ENCODE data around the gene DUOXA1.

Gene DUOXA1

DNA sequence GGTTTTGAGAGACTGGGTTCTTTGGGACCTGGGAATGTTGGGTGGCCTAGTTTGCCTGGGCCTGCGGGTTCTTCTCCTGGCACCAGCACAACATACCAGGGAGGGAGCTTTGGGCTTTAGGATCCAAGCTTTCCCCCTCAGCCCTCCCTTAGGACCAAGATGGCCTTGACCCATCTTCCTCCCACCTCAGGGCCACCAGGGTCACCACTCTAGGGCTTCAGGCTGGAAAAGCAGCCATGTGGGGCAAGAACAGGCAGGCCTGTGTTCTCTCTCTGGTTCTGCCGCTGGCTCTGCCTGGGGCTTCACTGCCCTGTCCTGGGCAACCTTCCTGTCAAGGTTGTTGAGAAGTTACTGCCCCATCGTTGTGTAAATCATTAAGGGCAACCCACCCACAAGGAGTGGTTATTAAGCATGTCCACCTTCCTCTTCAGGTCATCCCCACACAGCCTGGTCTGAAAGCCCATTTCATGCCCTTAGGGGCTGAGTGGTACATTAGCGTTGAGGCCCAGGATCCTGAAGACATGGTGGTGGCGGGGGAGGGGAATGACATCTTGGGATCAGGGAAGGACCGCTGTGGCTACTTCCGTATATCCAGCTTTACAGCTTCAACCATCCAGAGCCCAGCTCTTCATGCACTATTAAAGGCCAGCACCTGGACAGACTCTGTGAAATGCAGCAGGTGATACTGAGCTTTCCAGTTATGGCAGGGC is 767 bp upstream of the DUOXA1 start:
- no peak for DNase-seq

DNA sequence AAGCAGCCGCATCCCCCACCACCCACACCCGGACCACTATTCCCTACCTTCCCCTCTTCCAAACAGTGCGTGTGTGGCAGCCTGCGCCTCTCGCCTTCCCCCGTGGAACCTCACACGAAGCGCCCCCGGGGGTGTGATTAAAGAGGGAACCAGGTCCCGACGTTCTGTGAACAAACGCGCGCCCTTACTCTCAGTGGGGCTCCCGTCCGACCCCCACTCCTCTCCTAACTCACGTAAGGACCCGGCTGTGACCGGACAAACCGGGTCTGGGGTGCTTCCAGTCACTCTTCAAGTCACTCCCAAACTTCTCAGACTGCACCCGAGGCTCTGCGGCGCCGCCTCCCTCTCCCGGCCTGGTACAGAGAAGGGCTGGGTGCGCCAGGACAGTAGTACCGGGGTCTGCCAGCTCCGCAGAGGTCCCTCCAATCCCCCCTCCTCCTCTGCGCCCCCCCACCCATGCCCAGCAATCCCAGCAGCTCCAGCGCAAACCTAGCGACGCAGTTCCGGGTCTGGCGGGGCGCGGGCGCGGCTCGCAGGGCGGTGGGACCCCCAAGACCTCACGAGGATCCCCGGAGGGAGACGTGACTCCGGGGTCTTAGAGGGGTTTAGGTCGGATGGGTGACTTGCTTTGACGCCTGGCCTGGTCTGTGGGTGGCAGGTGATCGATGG is 574 bp downstream of the DUOXA1 start:
- DNase-seq: no peak

DNA sequence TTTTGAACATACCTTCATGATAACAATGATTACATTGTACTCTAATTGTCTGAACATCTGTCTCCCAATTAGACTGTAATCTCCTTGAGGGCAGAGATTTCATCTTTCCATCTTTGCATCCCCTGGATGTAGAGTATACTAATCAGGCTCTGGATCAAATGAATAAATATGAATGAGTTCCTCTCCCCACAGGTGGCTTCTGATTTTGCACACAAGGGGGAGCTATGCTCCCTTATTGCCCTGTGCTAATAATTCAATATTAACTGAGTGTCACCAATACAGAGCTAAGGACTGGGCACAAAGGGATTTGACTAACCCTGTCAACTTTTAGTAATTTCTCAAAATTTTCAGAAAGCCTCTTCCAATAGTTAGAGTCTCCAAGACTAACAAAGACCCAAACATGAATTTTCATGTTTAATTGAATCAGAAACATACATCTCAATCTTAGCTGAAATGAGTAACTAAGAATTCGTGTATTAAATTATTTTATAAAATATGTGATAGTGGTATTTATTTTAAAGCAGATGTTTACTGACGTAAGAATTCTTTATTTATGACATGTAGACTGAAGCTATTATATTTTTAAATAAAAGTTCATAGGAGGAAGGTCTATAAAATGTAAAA is 3.0 kb downstream of the DUOXA1 start:
- no peak for DNase-seq

DNA sequence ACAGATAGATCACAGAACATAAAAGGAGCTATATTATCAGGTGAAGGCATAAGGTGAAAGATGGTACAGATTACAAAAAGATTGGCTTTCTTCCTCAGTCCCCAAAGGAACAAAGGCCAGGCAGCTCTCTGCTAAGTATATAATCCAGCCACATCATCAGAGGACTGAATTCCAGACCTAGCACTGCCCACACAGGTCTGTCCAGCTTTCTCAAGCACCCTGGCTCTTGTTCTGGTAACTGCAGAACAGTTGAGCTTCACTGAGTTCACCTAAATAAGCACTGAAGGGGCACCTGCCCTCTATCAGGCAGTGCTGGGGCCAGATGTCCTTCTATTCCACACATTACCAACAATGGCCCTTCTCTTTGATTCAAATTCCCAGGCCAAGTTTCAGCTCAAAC is 6.3 kb downstream of the DUOXA1 start:
- no peak for DNase-seq

DNA sequence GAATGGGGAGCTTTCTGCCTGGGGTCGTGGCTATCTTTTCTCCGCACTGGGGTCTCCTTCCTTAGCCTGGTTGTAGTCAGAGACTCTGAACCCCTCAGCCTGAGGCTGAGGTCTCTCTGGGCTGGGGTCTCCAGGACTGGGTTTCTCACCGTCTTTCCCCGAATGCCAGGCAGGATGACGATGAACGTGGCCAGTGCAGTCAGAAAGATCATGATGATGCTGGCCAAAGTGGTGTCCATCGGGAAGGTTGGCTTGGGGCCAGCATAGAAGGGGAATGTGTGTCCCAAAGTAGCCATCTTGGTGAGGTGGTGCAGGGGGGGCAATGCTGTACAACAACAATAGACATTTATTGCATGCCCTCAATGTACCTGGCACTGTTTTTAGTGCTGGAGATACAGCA is 7.0 kb downstream of the DUOXA1 start:
- no peak for DNase-seq

DNA sequence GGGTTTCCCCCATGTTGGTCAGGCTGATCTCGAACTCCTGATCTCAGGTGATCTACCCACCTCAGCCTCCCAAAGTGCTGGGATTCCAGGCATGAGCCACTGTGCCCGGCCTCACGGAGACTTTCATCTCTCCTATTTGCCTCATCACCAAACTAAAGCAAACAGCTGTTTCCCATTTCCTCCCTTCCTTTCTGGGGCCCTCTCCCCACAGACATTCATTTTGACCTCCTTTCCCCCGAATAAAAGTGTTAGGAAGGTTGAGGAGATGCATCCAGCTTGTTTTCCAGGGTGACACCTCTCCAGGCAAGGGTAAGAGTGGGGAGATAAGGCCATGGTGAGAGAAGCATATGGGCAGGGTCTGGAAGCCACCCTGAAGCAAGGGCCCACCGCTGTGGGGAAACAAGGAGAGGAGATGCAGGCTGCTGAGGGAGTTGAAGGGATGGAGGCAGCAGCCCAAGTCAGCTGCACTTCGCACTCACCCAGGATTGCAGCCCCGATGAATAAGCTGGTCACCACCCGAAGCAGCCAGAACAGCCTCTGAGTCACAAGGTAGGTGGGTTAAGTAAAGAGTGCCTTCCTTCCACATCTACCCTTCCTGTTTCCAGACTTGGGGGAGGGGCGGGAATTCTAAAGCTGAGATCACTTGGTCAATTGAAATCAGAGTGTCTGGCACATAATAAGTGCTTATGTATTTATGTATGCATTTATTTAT is 7.8 kb downstream of the DUOXA1 start:
- no peak for DNase-seq

DNA sequence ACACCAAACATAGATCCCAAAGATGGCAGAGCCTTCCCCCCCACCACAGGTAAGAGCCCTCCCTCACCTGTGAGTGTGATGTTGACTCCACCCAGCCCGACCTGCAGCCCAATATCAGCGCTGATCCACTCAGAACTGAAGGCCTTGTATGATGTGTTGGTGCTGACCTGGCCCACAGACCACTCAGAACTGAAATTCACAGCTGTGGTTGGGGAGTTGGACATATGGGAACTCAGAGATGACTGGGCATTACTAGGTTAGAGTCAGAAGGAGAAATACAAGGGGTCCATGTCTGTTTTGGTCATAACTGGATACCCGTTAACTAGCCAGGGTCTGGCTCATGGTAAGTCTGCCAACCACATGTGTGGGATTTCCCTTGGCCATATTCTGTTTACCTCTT is 8.7 kb downstream of the DUOXA1 start:
- DNase-seq: no peak

DNA sequence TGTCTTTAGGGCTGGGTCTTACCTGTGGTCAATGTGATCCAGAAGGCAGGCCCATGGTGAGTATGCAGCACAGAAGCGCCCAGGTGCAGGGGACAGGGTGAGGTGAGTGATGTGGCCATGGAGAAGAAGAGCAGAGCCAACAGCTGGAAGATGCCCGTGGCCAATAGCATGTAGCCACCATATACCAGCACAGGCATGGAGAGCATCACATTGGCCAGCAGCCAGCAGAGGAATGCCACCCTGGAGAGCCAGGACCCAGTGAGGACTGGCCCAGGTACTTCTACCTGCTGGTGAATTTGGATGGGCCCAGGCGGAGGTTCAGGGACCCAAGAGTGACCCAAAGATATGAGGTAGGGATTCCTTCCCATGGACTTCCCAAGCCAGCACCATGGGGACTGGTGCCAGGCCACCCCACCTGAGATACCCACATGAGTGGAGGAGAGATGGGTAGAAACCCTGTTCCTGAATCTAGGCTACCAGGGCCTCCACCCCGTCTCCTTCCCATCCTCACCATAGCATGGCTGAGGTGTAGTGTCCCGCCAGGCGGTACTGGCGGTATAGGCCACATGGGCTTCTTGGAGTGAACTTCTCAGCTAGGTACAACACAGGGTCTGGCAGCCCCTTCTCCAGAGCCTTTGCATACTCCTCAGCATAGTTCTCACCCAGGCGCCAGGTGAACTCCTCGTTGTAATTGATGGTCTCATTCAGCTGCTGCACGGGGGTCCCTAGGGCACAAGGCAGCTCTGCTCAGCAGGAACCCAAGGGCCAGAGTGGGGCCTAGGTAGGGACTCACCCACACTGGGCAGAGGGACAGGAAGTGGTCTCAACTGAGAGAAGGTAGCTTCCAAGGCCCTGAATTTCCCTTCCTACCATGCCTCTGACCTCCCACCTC is 9.4 kb downstream of the DUOXA1 start:
- DNase-seq: no peak

DNA sequence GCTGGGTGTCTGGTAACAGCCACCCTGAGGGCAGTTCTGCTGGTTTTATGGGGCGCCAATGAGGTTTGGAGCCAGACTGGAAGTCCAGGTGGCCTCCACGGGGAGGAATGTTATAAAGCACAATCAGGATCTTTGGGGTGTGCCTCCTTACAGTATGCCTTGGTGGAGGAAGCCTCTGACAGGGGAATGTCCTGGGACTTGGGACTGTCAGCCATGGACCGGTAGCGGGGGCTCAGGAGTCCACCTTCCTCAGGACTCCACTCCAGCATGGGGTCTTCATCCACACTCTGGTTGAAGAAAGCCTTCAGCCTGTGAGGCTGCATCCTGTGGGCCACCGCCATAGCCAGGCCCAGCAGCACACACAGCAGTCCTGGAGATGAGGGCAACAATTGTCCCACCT is 10.7 kb downstream of the DUOXA1 start:
- no peak for DNase-seq

DNA sequence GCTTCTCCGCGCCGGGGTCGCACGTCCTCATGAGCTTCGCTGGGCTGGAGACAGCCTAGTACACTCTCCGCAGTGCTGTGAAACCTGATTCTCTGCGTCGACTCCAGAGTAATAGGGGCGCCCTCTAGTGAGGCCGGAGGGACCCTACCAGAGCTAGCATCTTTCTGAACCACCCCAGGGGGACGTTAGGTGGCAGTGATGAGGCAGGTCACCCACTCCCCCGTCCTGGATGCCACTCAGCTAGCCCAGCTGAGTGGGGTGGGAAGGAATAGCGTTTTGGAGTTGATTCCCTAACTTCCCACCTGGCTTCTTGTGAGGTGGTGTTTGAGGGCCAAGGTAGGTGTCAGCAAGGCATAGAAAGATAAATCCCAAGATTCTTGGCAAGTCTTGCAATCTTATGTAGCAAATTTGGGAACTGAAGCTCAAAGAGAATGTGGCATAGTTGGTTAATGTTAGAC is 11.5 kb downstream of the DUOXA1 start:
- peak; percentile 79 to 84 for DNase-seq

DNA sequence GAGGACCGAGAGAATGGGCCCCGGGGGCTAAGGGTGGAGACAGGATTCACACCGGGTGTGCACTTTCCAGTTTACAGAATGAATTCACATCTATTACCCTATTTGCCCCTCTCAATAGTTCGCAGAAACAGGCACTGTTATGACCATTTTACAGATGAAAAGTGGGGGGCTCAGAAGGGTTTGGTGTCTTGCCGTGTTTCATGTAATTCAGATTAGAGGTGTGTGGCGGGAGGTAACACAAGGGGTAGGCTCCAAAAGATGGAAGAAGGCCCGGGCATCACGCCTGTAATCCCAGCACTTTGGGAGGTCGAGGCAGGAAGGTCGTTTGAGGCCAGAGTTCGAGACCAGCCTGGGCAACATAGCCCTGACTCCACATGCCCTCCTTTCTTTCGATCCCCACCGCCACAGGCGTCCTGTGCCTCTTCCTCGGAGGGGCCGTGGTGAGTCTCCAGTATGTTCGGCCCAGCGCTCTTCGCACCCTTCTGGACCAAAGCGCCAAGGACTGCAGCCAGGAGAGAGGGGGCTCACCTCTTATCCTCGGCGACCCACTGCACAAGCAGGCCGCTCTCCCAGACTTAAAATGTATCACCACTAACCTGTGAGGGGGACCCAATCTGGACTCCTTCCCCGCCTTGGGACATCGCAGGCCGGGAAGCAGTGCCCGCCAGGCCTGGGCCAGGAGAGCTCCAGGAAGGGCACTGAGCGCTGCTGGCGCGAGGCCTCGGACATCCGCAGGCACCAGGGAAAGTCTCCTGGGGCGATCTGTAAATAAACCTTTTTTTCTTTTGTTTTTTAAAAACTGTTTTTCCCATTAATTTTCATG is 12.2 kb downstream of the DUOXA1 start:
- DNase-seq: no peak

DNA sequence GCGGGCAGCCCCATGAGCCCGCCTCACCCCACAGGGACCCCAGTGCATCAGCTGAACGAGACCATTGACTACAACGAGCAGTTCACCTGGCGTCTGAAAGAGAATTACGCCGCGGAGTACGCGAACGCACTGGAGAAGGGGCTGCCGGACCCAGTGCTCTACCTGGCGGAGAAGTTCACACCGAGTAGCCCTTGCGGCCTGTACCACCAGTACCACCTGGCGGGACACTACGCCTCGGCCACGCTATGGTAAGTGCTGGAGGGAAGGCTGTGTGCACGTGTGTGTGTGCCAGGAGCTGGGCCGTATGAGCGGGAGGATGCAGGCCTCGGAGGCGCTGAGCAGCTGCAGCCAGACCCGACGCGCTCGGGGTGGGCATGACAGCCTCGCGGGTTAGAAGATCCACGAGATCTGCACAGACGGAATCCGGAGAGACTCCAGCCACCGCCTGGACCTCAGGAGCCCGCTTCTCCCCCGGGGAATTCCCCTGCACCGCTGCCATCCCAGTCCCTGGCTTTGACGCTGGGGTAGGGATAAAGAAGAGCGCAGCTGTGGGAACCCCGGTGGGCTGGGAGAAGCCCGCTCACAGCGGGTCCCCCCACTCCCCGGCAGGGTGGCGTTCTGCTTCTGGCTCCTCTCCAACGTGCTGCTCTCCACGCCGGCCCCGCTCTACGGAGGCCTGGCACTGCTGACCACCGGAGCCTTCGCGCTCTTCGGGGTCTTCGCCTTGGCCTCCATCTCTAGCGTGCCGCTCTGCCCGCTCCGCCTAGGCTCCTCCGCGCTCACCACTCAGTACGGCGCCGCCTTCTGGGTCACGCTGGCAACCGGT is 13.0 kb downstream of the DUOXA1 start:
- DNase-seq: no peak

DNA sequence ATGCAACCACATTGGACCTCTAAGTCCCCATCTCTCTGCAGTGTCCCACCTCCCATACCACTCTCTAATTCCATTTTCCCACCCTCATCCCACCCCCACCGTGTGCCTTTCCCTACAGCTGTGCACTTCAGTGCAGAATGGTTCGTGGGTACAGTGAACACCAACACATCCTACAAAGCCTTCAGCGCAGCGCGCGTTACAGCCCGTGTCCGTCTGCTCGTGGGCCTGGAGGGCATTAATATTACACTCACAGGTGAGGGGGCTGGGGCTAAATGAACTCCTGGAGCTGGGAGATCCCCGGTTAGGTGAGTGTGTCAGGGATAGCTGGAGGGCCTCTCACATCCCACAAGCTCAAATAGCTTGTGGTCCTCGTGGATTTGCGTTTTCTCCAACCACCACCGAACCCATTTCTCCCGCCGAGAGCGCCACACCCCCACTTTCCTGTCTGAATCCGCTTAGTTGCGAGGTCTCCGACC is 13.6 kb downstream of the DUOXA1 start:
- no peak for DNase-seq

DNA sequence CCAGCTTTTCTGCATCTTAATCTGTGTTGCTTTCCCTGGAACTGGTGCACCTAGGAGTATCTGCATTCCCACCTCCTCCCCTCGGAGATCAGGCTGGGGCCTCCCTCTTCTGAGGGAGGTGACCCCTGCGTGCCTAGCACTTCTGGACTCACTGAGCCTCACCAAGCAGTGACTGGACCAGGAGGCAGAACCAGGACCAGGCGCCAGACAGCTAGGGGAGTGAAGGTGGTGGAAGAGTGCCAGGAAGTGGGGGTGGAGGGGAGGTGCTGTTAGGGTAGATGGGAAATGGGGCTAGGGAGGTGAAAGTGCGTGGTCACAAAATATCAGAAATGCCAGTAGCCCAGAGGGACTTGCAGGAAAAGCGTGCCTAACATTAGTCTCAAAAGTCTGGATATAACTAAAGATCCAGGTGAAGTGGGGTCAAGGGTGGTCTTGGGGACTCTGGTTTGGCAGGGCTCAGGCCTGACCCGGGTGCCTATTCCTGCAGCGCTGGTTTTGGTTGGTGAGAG is 14.3 kb downstream of the DUOXA1 start:
- no peak for DNase-seq

DNA sequence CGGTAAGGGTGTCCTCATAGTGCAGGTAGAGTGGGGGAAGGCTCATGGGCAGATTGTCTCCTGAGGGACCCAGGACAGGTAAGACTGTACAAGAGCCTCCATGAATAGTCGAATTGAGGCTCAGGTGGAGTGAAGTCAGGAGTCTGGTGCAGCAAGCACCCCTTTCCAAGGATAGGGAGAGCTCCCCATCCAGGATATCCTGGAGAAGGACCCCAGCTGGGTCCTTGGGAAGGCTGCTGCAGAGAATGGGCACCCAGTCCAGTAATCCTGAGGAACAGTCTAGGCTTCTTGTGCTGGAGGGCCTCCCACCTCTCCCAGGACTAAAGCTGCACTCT is 15.0 kb downstream of the DUOXA1 start:
- no peak for DNase-seq

DNA sequence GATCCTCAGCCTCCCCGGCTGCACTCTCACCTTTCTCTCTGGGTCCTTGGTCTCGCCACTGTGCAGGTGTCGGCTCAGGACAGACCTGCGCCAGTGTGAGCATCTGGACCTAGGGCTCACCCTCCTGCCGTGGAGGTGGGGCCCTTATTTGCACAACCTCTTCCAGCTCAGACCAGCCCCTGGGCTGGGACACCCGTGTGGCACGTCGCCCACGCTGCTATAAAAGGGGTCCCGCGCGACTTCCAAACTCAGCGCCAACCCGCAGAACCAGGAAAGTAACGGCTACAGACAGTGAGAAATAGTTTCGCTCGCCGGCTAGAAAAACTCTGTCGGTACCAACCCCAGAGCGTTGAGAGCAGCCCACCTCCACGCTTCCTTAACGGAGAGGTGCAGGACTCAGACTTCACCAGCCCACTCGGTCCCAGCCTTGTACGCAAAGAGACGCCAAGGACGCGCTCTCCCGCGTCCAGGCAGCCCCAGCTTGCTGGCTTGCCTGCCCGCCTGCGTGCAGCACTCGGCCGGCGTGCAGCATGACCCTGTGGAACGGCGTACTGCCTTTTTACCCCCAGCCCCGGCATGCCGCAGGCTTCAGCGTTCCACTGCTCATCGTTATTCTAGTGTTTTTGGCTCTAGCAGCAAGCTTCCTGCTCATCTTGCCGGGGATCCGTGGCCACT is 15.5 kb downstream of the DUOXA1 start, which contains the start of the genes DUOX2 and DUOXA2:
DUOX2 (minus strand) TSS at position 97 of the 675 bp plus-strand sequence. CDS start 761 bp downstream, outside the sequence.
DUOXA2 (plus strand) TSS at position 251 of the 675 bp plus-strand sequence; CDS start at position 531, 280 bp downstream.
- DNase-seq: no peak

DNA sequence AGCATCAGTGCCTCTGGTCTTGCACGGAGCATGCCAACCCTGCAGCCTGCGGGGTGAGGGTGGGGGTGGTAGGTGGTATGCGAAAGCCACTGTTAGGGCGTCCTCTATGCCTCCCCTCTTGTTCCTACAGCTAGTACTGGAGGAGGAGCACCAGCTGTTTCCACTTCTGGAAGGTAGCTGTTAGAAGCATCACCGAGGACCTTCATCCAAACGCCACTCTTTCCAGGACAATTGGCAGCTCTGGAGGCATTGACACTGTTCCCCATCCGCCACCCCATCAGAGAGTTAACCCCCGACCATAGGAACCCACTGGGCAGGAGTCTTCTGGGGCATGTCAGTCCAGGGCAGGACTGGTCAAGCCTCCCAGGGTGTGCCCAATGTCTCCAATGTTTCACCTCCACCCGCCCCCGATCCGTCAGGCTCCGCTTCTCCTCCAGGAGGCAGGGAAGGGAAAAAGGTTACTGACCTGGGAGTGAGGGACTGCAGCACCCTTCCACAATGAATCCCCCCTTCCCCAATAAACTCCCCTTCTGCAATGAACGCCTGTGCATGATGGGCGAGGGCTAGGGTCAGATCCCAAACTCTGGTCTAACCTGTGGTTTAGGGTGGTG is 16.2 kb downstream of the DUOXA1 start:
- no peak for DNase-seq

DNA sequence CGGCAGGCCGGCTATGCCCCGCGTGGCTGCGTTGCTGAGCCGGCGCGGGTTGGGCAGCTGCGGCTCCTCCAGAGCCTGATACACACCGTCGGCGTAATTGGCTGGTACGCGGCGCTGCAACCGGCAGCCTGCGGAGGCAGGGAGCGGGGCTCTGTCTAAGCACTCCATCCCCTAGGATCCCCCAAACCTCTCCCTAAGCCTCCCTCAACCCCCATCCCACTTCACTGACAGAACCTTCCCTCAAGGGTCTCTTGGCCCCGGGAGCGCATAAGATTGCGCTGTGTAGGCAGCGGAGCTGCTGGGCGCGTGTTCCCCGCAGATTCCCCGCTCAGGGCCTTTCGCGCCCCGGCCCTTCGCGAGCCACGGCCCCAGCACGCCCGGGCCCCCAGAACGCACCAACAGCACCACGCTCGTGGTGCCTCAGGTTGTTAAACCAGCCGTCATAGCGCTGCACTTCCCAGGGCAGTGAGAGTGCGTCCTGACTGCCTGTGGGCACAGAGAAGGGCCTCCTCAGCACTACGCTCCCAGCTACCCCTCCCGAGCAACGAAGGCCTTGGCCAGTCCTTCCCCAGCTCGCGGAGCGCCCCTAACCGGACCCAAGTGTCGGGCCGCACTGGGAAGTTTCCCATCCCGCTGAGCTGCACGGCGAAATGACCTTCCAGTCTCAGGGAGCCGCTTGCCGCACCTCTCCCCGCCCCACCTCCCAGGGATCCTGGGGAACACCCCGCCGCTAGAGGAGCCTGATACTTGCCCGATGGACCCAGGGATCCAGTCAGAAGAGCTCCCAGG is 16.9 kb downstream of the DUOXA1 start:
- DNase-seq: peak in 1 of 2 experiments; percentile 27

Data from NCI-H1930 (cell line).